ENCODE results near the gene ZNF502. TPM values are rescaled to one million over a fixed set of nuclear protein-coding genes. Genes with fewer than 3 reads are reported as not detected.

ZNF502 gene
- total RNA-seq, 2 donors from 2014 or later: 2.3 to 3.1 TPM

DNA sequence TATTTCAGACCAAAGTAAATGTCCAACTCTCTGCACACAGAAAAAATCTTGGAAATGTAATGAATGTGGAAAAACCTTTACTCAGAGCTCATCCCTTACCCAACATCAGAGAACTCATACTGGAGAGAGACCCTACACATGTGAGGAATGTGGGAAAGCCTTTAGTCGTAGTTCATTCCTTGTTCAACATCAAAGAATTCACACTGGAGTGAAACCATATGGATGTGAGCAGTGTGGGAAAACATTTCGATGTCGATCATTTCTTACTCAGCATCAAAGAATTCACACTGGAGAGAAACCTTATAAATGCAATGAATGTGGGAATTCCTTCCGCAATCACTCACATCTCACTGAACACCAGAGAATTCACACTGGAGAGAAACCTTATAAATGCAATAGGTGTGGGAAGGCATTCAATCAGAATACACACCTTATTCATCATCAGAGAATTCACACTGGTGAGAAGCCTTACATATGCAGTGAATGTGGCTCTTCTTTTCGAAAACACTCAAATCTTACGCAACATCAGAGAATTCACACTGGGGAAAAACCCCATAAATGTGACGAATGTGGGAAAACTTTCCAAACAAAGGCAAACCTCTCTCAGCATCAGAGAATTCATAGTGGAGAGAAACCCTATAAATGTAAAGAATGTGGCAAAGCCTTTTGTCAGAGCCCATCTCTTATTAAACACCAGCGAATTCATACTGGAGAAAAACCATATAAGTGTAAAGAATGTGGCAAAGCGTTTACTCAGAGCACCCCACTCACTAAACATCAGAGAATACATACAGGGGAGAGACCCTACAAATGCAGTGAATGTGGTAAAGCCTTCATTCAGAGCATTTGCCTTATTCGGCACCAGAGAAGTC, 9.0 kb downstream of the ZNF502 start:
- TF ChIP-seq, protein P1, sequence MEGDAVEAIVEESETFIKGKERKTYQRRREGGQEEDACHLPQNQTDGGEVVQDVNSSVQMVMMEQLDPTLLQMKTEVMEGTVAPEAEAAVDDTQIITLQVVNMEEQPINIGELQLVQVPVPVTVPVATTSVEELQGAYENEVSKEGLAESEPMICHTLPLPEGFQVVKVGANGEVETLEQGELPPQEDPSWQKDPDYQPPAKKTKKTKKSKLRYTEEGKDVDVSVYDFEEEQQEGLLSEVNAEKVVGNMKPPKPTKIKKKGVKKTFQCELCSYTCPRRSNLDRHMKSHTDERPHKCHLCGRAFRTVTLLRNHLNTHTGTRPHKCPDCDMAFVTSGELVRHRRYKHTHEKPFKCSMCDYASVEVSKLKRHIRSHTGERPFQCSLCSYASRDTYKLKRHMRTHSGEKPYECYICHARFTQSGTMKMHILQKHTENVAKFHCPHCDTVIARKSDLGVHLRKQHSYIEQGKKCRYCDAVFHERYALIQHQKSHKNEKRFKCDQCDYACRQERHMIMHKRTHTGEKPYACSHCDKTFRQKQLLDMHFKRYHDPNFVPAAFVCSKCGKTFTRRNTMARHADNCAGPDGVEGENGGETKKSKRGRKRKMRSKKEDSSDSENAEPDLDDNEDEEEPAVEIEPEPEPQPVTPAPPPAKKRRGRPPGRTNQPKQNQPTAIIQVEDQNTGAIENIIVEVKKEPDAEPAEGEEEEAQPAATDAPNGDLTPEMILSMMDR (IDR thresholded peaks at IDR 0.05): no peak
- Histone ChIP-seq H3K27ac (no peak overlapping the region), H3K9me3 (peaks cover 68 to 100% of the 10 kb centered on the region in 2 donors), H3K4me1 (no peaks in the 10 kb centered on the region), H3K27me3 (no peaks in the 10 kb centered on the region), H3K36me3 (peaks cover 41% of the 10 kb centered on the region), H3K4me3 (no peak overlapping the region)
- DNase-seq (ENCODE audit: low spot score): no peak

DNA sequence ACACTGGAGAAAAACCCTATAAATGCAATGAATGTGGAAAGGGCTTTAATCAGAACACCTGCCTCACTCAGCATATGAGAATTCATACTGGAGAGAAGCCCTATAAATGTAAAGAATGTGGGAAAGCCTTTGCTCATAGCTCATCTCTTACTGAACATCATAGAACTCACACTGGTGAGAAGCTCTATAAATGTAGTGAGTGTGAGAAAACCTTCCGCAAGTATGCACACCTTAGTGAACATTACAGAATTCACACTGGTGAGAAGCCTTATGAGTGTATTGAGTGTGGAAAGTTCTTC, 9.6 kb downstream of the ZNF502 start:
- no peaks in the 10 kb centered on the region for H3K27me3 ChIP-seq
- TF ChIP-seq, protein P1 (IDR thresholded peaks at IDR 0.05): no peak
- no peak overlapping the region for H3K4me3 ChIP-seq
- peaks cover 65 to 100% of the 10 kb centered on the region in 2 donors for H3K9me3 ChIP-seq
- no peaks in the 10 kb centered on the region for H3K4me1 ChIP-seq
- H3K27ac ChIP-seq: no peak overlapping the region
- DNase-seq (ENCODE audit: low spot score): no peak
- peaks cover 41% of the 10 kb centered on the region for H3K36me3 ChIP-seq

DNA sequence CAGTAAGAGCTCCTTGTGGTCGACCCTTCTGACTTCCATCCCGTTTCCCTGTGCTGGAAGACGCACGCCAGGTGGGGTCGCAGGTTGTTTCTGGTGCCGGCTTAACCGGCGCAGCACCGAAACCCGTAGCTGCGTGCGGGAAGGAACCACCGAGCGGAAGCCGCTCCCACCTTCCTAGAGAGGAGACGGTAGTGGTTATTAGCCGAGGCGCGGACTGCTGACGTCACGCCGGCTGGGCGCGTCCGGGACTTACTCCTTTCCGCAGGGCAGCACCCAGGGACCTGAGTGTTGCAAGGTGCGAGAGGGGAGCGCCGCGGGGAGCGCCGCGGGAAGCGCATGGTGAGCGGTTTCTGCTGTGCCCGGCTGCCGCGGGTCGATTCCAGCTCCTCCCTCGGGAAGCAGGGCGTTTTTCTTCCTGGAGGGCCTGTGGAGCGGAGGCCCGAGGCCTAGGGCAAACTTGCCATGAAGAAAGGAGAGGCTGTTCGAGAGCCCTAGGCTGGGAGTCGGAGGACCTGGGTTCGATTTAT, 17.0 kb downstream of the ZNF502 start, which contains the start of gene ZNF501:
TSS of gene ZNF501 (plus strand) at position 252 of the 527 bp plus-strand sequence. CDS start 4,787 bp downstream, outside the sequence.
- Histone ChIP-seq H3K27me3 (no peaks in the 10 kb centered on the region), H3K27ac (peak within 1 kb of the TSS in 1 of 2 donors; percentile 61), H3K36me3 (peaks cover 33% of the 10 kb centered on the region), H3K4me1 (no peaks in the 10 kb centered on the region), H3K4me3 (peak within 1 kb of the TSS; percentile 61 to 73), H3K9me3 (peaks cover 34 to 87% of the 10 kb centered on the region in 2 donors)
- peak; percentile 95 for DNase-seq (ENCODE audit: low spot score)
- TF ChIP-seq, protein P1 (IDR thresholded peaks at IDR 0.05): peak in 1 of 2 donors; percentile 27

DNA sequence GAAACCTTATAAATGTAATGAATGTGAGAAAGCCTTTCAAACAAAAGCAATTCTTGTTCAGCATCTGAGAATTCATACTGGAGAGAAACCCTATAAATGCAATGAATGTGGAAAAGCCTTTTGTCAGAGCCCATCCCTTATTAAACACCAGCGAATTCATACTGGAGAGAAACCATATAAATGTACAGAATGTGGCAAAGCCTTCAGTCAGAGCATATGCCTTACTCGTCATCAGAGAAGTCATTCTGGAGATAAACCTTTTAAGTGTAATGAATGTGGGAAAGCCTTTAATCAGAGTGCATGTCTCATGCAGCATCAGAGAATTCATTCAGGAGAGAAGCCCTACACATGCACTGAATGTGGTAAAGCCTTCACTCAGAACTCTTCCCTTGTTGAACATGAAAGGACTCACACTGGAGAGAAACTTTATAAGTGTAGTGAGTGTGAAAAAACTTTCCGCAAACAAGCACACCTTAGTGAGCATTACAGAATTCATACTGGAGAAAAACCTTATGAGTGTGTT, 22.2 kb downstream of the ZNF502 start:
- no peak overlapping the region for H3K27ac ChIP-seq
- no peaks in the 10 kb centered on the region for H3K4me1 ChIP-seq
- peaks cover 41% of the 10 kb centered on the region for H3K36me3 ChIP-seq
- H3K27me3 ChIP-seq: no peaks in the 10 kb centered on the region
- no peak for DNase-seq (ENCODE audit: low spot score)
- peaks cover 36 to 96% of the 10 kb centered on the region in 2 donors for H3K9me3 ChIP-seq
- no peak overlapping the region for H3K4me3 ChIP-seq
- TF ChIP-seq, protein P1 (IDR thresholded peaks at IDR 0.05): no peak

DNA sequence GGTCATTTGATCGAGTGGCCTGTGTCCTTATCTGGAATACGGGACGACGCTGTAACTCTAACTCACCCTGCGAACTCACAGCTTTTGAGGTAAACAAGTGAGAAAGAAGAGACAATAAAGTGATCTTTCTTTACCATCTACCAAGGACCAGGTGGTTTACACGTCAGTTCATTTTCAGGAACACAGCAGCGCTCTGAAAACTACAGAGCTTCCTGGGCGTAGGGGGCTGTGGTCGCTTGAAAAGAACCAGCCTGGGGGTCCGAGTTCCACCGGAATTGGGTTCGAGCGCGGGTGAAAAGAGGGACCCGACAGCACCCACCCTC, 48.6 kb downstream of the ZNF502 start:
- TF ChIP-seq, protein P1 (IDR thresholded peaks at IDR 0.05): no peak
- peak overlapping the region; percentile 63 to 89 for H3K27ac ChIP-seq
- DNase-seq (ENCODE audit: low spot score): no peak
- H3K36me3 ChIP-seq: peaks cover 4% of the 10 kb centered on the region
- H3K4me3 ChIP-seq: peak overlapping the region; percentile 86 to 94
- H3K27me3 ChIP-seq: no peaks in the 10 kb centered on the region
- H3K4me1 ChIP-seq: peaks cover 0 to 15% of the 10 kb centered on the region in 2 donors
- H3K9me3 ChIP-seq: peaks cover 0 to 5% of the 10 kb centered on the region in 2 donors

Data from right atrium auricular region (tissue), 2 donors.